BJ (cell line): ENCODE data around the gene OR4K5. TPM values are rescaled to one million over a fixed set of nuclear protein-coding genes. Genes with fewer than 3 reads are reported as not detected.

Experiments used
- CTCF ChIA-PET: fragments of 350-600 bp; formaldehyde crosslinking; extraction: SDS; loops from one replicate; lab custom pipeline; 2021; ENCODE audit warnings: antibody characterized with exemption, inconsistent platforms; lab: Yijun Ruan, JAX
- POLR2A ChIA-PET: fragments of 300-600 bp; sonication (Branson Sonifier 250); formaldehyde crosslinking; extraction: SDS; loops from one replicate; lab custom pipeline; 2021; ENCODE audit warnings: antibody characterized with exemption; lab: Charles Lee
- DNase-seq: peaks from one replicate; pipeline ENCODE4 v3.0.0-alpha.2; 2011; ENCODE audit warnings: low read depth
- H3K27me3 ChIP-seq: 2 replicates; pipeline ENCODE4 v1.6.0; 2011; ENCODE audit warnings: low read length; ENCODE audit not compliant: control insufficient read depth, insufficient read depth
- H3K36me3 ChIP-seq: 2 replicates; pipeline ENCODE4 v1.5.1; 2011; ENCODE audit warnings: low read length; ENCODE audit not compliant: control insufficient read depth, insufficient read depth
- H3K4me3 ChIP-seq: 2 replicates; pipeline ENCODE4 v1.5.1; 2011; ENCODE audit warnings: low read depth, mild to moderate bottlenecking, control low read depth, low read length
- polyA minus RNA-seq: library from RNA; depleted of rRNA, polyadenylated mRNA; stranded (reverse); fragments of >200 nt; gene quantifications from 2 replicates; pipeline ENCODE4 v1.2.3, GENCODE V29; 2011; rRNA and poly(A)+ RNA removed
- polyA plus RNA-seq: library from polyadenylated mRNA; depleted of rRNA; stranded (reverse); fragments of >200 nt; gene quantifications from 2 replicates; pipeline ENCODE4 v1.2.3, GENCODE V29; 2011; rRNA removed
- TF ChIP-seq, protein P1 (sequence below): IDR thresholded peaks from 2 replicates; pipeline ENCODE4 v1.5.1; 2011; ENCODE audit warnings: low read depth, mild to moderate bottlenecking, control low read depth, inconsistent platforms, low read length, moderate library complexity; ENCODE audit not compliant: insufficient read depth

Gene OR4K5, protein sequence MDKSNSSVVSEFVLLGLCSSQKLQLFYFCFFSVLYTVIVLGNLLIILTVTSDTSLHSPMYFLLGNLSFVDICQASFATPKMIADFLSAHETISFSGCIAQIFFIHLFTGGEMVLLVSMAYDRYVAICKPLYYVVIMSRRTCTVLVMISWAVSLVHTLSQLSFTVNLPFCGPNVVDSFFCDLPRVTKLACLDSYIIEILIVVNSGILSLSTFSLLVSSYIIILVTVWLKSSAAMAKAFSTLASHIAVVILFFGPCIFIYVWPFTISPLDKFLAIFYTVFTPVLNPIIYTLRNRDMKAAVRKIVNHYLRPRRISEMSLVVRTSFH
- polyA plus RNA-seq (not detected in 2 replicates), polyA minus RNA-seq (0.19 TPM in 1 of 2 replicates, not detected in the other)

DNA sequence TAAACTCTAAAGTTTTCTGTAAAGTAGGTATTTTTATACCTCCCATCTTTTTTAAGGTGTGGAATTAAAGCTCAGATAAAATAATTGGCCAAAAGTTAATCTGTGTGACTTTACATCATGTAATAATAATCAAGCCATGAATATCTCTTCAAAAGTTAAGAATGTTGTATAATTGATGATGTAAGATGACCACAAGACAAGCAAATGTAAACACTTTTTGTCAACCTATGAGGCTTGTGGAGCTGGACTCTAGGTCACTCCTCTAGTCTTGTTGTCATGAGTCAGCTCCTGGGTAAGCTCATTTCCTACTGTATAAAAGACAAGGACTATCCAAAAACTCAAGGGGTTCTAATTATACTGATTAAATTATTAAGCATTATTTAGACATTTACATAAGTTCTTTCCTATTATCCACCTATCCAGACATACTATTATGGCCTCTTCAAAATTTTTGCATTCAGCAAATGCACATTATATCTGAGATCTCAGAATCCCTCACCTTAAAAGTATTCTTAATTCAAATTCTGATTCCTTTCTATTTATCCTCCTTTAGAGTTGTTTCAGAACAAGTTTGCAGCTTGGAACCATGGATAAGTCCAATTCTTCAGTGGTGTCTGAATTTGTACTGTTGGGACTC, at the start of gene OR4K5:
TSS of gene OR4K5 (plus strand) at position 587 of the 637 bp plus-strand sequence. CDS start at position 587, 0 bp downstream.
- no peak for DNase-seq
- H3K36me3 ChIP-seq = no peaks in the 10 kb centered on the region
- H3K27me3 ChIP-seq = no peaks in the 10 kb centered on the region
- ChIA-PET POLR2A (no interaction called here), CTCF (interaction anchor here (1.1 kb wide), 1 partner anchor 10 kb away, joined by 3 read pairs; no protein-coding TSS in a partner anchor)
- H3K4me3 ChIP-seq = no peak within 1 kb of the TSS
- TF ChIP-seq, protein P1, sequence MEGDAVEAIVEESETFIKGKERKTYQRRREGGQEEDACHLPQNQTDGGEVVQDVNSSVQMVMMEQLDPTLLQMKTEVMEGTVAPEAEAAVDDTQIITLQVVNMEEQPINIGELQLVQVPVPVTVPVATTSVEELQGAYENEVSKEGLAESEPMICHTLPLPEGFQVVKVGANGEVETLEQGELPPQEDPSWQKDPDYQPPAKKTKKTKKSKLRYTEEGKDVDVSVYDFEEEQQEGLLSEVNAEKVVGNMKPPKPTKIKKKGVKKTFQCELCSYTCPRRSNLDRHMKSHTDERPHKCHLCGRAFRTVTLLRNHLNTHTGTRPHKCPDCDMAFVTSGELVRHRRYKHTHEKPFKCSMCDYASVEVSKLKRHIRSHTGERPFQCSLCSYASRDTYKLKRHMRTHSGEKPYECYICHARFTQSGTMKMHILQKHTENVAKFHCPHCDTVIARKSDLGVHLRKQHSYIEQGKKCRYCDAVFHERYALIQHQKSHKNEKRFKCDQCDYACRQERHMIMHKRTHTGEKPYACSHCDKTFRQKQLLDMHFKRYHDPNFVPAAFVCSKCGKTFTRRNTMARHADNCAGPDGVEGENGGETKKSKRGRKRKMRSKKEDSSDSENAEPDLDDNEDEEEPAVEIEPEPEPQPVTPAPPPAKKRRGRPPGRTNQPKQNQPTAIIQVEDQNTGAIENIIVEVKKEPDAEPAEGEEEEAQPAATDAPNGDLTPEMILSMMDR = no peak

DNA sequence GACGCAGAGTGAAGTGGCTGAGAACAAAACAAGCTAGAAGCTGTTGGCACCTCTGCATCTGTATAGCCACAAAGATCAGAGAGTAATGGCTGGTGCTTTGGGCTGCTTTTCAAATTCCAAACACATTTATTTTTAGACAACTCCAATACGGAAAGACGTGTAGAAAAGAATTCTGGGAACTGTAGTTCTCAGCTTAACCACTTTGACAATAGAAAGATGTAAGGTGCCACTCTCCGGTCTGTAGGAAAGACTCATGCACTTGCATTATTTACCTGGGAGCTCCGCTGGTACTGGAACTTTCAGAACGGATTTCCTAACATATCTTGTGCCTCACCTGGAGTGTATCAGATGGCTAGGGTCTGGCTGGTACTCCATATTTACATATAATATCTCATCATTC, 47.2 kb upstream of the OR4K5 start:
- no peak for DNase-seq
- TF ChIP-seq, protein P1 = no peak
- Histone ChIP-seq H3K27me3 (no peaks in the 10 kb centered on the region), H3K36me3 (no peaks in the 10 kb centered on the region), H3K4me3 (no peak overlapping the region)
- ChIA-PET POLR2A (no interaction called here), CTCF (no interaction called here)

DNA sequence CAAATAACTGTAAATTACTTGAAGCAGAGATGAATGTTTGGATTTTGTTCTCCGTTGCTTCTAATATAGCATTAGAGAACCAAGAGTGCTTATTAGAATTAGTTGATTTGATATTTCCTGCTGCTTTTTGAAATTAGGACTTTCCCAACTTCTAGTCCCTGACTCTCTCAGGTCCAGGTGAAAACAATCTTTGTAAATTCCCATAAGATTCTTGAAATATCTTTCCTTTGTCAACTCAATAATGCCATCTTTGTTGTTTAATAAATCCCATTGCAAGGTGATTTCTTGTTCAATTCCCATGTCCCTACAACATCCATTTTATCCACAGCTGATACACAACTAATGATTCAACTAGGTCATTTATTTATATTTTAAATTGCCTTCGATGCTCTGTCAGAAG, 45.6 kb upstream of the OR4K5 start, which contains the start of gene OR4K2:
TSS of gene OR4K2 (plus strand) at position 301 of the 400 bp plus-strand sequence. CDS start 1,126 bp downstream, outside the sequence.
- ChIA-PET CTCF (no interaction called here), POLR2A (no interaction called here)
- no peak within 1 kb of the TSS for H3K4me3 ChIP-seq
- H3K36me3 ChIP-seq = no peaks in the 10 kb centered on the region
- H3K27me3 ChIP-seq = no peaks in the 10 kb centered on the region
- DNase-seq = no peak
- TF ChIP-seq, protein P1 = no peak

DNA sequence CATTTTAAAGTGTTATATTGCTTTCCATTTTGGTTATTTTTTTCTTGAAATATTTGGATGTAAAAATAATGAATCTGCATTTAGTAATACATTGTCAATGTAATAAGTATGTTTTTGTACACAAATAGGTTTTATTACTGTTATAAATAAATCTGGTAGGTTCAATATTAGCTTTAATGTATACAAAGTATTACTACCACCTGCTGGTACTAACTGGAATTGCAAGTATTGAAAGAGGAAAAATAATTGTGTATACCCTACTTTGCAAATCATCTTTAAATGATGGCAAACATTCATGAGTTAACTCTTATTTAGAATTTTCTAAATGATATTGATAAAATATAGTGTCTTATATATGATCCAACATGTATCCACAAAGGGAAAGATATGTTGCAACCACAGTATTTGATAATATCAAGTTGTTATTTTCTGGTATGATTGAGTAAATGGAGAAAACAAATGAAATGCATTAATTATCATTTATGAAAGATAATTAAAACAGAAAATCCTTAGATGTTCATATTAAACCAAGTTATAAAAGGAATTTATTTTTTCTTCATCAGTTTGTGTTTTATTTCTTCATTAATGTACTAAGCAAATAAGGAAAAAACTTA, 42.3 kb upstream of the OR4K5 start:
- no peaks in the 10 kb centered on the region for H3K36me3 ChIP-seq
- no peak for DNase-seq
- H3K4me3 ChIP-seq = no peak overlapping the region
- TF ChIP-seq, protein P1 = peak; percentile 29; the same call in 1 of the 2 replicates
- ChIA-PET CTCF (no interaction called here), POLR2A (no interaction called here)
- H3K27me3 ChIP-seq = no peaks in the 10 kb centered on the region

DNA sequence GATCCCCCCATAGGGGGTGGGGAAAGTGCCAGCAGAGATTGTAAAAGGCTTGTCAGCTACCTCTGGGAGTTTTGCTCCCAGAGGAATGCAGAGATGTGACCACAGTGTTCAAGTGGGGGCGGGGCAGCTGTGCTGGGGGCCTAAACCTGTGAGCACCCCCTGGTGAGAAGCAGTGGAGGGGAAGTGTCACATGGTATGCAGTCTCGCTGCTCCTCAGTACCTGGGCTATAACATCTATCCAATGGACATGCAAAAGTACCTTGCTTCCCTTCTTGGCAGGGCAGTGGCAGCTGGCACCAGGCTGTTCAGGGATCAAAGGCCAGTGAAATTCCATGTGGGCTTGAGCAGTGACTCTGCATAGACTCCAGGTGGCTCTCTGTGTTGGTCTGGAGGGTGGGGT, 25.1 kb upstream of the OR4K5 start:
- H3K36me3 ChIP-seq = no peaks in the 10 kb centered on the region
- CTCF ChIA-PET = no interaction called here

More for the DNA sequence above, 25.1 kb upstream of the OR4K5 start:
- POLR2A ChIA-PET = no interaction called here
- DNase-seq = no peak
- no peaks in the 10 kb centered on the region for H3K27me3 ChIP-seq
- H3K4me3 ChIP-seq = no peak overlapping the region
- TF ChIP-seq, protein P1 = no peak
